ENCODE measurements around the gene PPM1F. TPM values are rescaled to one million over a fixed set of nuclear protein-coding genes. Genes with fewer than 3 reads are reported as not detected.

Gene PPM1F
- total RNA-seq, 1 donor from 2014 or later: 35.6 TPM

- TF ChIP-seq POLR2A (IDR thresholded peaks at IDR 0.05): no peak
- TF ChIP-seq POLR2AphosphoS5 (IDR thresholded peaks at IDR 0.05; ENCODE audit: insufficient read depth in 1 of 2, low read depth in 1 of 2): no peak
- no peak for TF ChIP-seq CTCF (IDR thresholded peaks at IDR 0.05)
- no peaks in the 10 kb centered on the region for H3K9me3 ChIP-seq
- H3K27ac ChIP-seq: no peak overlapping the region
- H3K27me3 ChIP-seq: no peaks in the 10 kb centered on the region
- no peaks in the 10 kb centered on the region for H3K4me1 ChIP-seq
- intact Hi-C loops (cut with DNase I): no loop called here
- no peak overlapping the region for H3K4me3 ChIP-seq
- H3K36me3 ChIP-seq: peaks cover 0 to 25% of the 10 kb centered on the region in 2 donors
- no peak for DNase-seq (ENCODE audit: extremely low spot score in 2 of 2)
These were observed 22.6 kb upstream of the PPM1F start for GRCh38 chr22:21975273-21975672.

GRCh38 chr22:21974058-21974649 lies 21.5 kb upstream of the PPM1F start:
- H3K4me3 ChIP-seq: no peak overlapping the region
- TF ChIP-seq POLR2A (IDR thresholded peaks at IDR 0.05): no peak
- TF ChIP-seq POLR2AphosphoS5 (IDR thresholded peaks at IDR 0.05; ENCODE audit: insufficient read depth in 1 of 2, low read depth in 1 of 2): no peak
- no peak for TF ChIP-seq CTCF (IDR thresholded peaks at IDR 0.05)
- no peak overlapping the region for H3K27ac ChIP-seq
- no peaks in the 10 kb centered on the region for H3K9me3 ChIP-seq
- no peaks in the 10 kb centered on the region for H3K4me1 ChIP-seq
- H3K36me3 ChIP-seq: peaks cover 0 to 32% of the 10 kb centered on the region in 2 donors
- no peaks in the 10 kb centered on the region for H3K27me3 ChIP-seq
- intact Hi-C loops (cut with DNase I): no loop called here
- no peak for DNase-seq (ENCODE audit: extremely low spot score in 2 of 2)

- Histone ChIP-seq H3K4me3 (no peak overlapping the region), H3K27me3 (no peaks in the 10 kb centered on the region), H3K36me3 (peaks cover 0 to 44% of the 10 kb centered on the region in 2 donors), H3K27ac (no peak overlapping the region), H3K9me3 (no peaks in the 10 kb centered on the region), H3K4me1 (no peaks in the 10 kb centered on the region)
- no peak for DNase-seq (ENCODE audit: extremely low spot score in 2 of 2)
- TF ChIP-seq CTCF (IDR thresholded peaks at IDR 0.05) (no peak), POLR2A (IDR thresholded peaks at IDR 0.05) (no peak), POLR2AphosphoS5 (IDR thresholded peaks at IDR 0.05; ENCODE audit: insufficient read depth in 1 of 2, low read depth in 1 of 2) (no peak)
- intact Hi-C loops (cut with DNase I): no loop called here
These were observed 20.2 kb upstream of the PPM1F start for GRCh38 chr22:21972806-21973205.

- Histone ChIP-seq H3K4me1 (no peaks in the 10 kb centered on the region), H3K9me3 (no peaks in the 10 kb centered on the region), H3K4me3 (no peak overlapping the region), H3K27ac (no peak overlapping the region), H3K27me3 (no peaks in the 10 kb centered on the region), H3K36me3 (peaks cover 0 to 49% of the 10 kb centered on the region in 2 donors)
- DNase-seq (ENCODE audit: extremely low spot score in 2 of 2): no peak
- intact Hi-C loops (cut with DNase I): no loop called here
- TF ChIP-seq CTCF (IDR thresholded peaks at IDR 0.05) (peak in 2 of 3 experiments; percentile 28 to 40), POLR2A (IDR thresholded peaks at IDR 0.05) (no peak), POLR2AphosphoS5 (IDR thresholded peaks at IDR 0.05; ENCODE audit: insufficient read depth in 1 of 2, low read depth in 1 of 2) (no peak)
These were observed 19.7 kb upstream of the PPM1F start for GRCh38 chr22:21972293-21972779.

GRCh38 chr22:21971858-21972275 lies 19.2 kb upstream of the PPM1F start:
- no peak overlapping the region for H3K4me3 ChIP-seq
- no peaks in the 10 kb centered on the region for H3K9me3 ChIP-seq
- DNase-seq (ENCODE audit: extremely low spot score in 2 of 2): no peak
- no peaks in the 10 kb centered on the region for H3K4me1 ChIP-seq
- H3K36me3 ChIP-seq: peaks cover 0 to 54% of the 10 kb centered on the region in 2 donors
- H3K27me3 ChIP-seq: no peaks in the 10 kb centered on the region
- H3K27ac ChIP-seq: no peak overlapping the region
- TF ChIP-seq POLR2A (IDR thresholded peaks at IDR 0.05) (no peak), CTCF (IDR thresholded peaks at IDR 0.05) (no peak), POLR2AphosphoS5 (IDR thresholded peaks at IDR 0.05; ENCODE audit: insufficient read depth in 1 of 2, low read depth in 1 of 2) (no peak)
- intact Hi-C loops (cut with DNase I): no loop called here
